Heart right ventricle (tissue), 16 donors: ENCODE data around the gene EXTL2. TPM values are rescaled to one million over a fixed set of nuclear protein-coding genes. Genes with fewer than 3 reads are reported as not detected.

ENCODE experiments used
- ATAC-seq, 8 donors: fragments of 200-7000 bp; cut with Tn5 transposase; one replicate each; pipeline ENCODE4 v1.9.1; 2020; ENCODE audit warnings: mild to moderate bottlenecking in 8 of 8, moderate library complexity in 8 of 8, moderate number of reproducible peaks in 1 of 8
- DNase-seq, 2 donors: peaks; one replicate each; pipeline ENCODE4 v3.0.0-alpha.2; 2020
- H3K27ac ChIP-seq, 10 donors: fragments of 200-600 bp; sonication (generic) in 2 of 10; one replicate each; pipeline versions ENCODE4 v1.5.0 to v1.8.0; 2020 to 2022; ENCODE audit warnings: mild to moderate bottlenecking in 3 of 10
- H3K27me3 ChIP-seq, 7 donors: fragments of 200-600 bp; one replicate each; pipeline ENCODE4 v1.8.0; 2021 to 2022; ENCODE audit warnings: mild to moderate bottlenecking in 2 of 7
- H3K36me3 ChIP-seq, 9 donors: fragments of 200-600 bp; sonication (generic) in 1 of 9; one replicate each; pipeline versions ENCODE4 v1.5.0 to v1.8.0; 2020 to 2022; ENCODE audit warnings: mild to moderate bottlenecking in 2 of 9
- H3K4me1 ChIP-seq, 9 donors: fragments of 200-600 bp; sonication (generic) in 1 of 9; one replicate each; pipeline versions ENCODE4 v1.5.0 to v1.8.0; 2020 to 2022; ENCODE audit warnings: mild to moderate bottlenecking in 4 of 9
- H3K4me3 ChIP-seq, 10 donors: fragments of 200-600 bp; sonication (generic) in 2 of 10; one replicate each; pipeline versions ENCODE4 v1.5.0 to v1.8.0; 2020 to 2022; ENCODE audit warnings: mild to moderate bottlenecking in 7 of 10, moderate library complexity in 2 of 10
- H3K9me3 ChIP-seq, 11 donors: fragments of 200-600 bp in 10 of 11; sonication (generic) in 2 of 11; one replicate each; pipeline versions ENCODE4 v1.5.0 to v1.8.0; 2013 to 2022; ENCODE audit warnings: mild to moderate bottlenecking in 2 of 11, control low read depth in 1 of 11, moderate library complexity in 1 of 11
- CTCF ChIP-seq, 9 donors: fragments of 200-600 bp; sonication (generic) in 2 of 9; IDR thresholded peaks; one replicate each; pipeline versions ENCODE4 v1.5.0 to v1.8.0; 2021 to 2022; ENCODE audit warnings: antibody characterized with exemption in 9 of 9, mild to moderate bottlenecking in 5 of 9, moderate library complexity in 1 of 9
- whole genome bisulfite sequencing, 2 donors: extraction: QIAGEN DNeasy Blood & Tissue Kit; methylation state at CpG; one replicate each; pipeline ENCODE4 v1.1.7; 2013; ENCODE audit warnings: inconsistent platforms in 1 of 2; 5-methylcytosine and 5-hydroxymethylcytosine counted together
- intact Hi-C, 10 donors: fragments of 100-400 bp; cut with DNase I; formaldehyde crosslinking; loops; one replicate each; pipeline versions ENCODE4 v1.11.1 to v1.14.2; 2022
- long read RNA-seq, 3 donors: library from polyadenylated mRNA; unstranded; transcript quantifications; one replicate each; pipeline ENCODE4 v2.0.0, GENCODE V29; 2020 to 2021
- polyA plus RNA-seq, 2 donors: library from polyadenylated mRNA; stranded (reverse); fragments of 200-250 nt; gene quantifications; one replicate each; pipeline ENCODE4 v1.2.3, GENCODE V29; 2013
- total RNA-seq, 10 donors: library from RNA; stranded (reverse); fragmentation: NEBNext Ultra II Directional in 3 of 10; extraction: Animal tissue kit (Norgen Biotek cat#: 25700) in 3 of 10; gene quantifications; one replicate each; pipeline versions ENCODE4 v1.2.1 to v1.2.4, GENCODE V29; 2021 to 2023
- donor health status: Arrhythmogenic right ventricular cardiomyopathy.
- donor health status: ischemic (EF 13 %, LVEDD 7.1; RV severe dilation, severe dysfunction).
- donor health status: healthy with polysubstance abuse.
- donor health status: DM: no; HTN: yes; CAD: no.
- donor health status: DM: no; HTN: no; CAD: no.
- donor health status: ischemic (EF 25% LVEDD 6.9; RV normal size, moderate dysfunction).
- donor health status: ischemic (EF 25% LVEDD 5.7; RV mildly dilated, moderate dysfunction).
- donor health status: healthy.
- donor health status: DM: yes; HTN: yes; CAD: no.
- donor health status: Ischemic cardiomyopathy.
- donor health status: ischemic (EF 35%, LVEDD 5.7; RV mildly dilated, moderate dysfunction).
- donor health status: nonischemic (EF 11% LVEDD 7.7; RV severe dilation, severe dysfunction).
- donor health status: DM: yes; HTN: yes; CAD: no.
- donor health status: PGD.
- donor health status: ischemic (EF 29% LVEDD 5.4; RV normal size, mild dysfunction).
- donor health status: nonischemic (EF 23%, LVEDD 6.1; RV moderate dilation, normal function).

EXTL2 gene
- total RNA-seq (10 to 100 TPM in 1 of 10 donors, 1 to 10 TPM in 9; 6.0 to 10.3 (median 8.2) TPM), polyA plus RNA-seq (10 to 100 TPM in 1 of 2 donors, 1 to 10 TPM in 1; 5.0 to 12.0 TPM)
- long read RNA-seq, donor 1, transcript EXTL2-201 (5 exons, 2,835 nt), result major isoform, 5 of 10 reads
- long read RNA-seq, donor 1, partial matches to known transcripts, result 0 of 10 reads
- long read RNA-seq, donor 1, other reads (novel, unspliced or antisense), result 1 of 10 reads
- long read RNA-seq, donor 2, transcript EXTL2-201 (5 exons, 2,835 nt), result major isoform, 6 of 12 reads
- long read RNA-seq, donor 2, partial matches to known transcripts, result 0 of 12 reads
- long read RNA-seq, donor 2, other reads (novel, unspliced or antisense), result 2 of 12 reads
- long read RNA-seq, donor 3, transcript EXTL2-202 (5 exons, 3,985 nt), result major isoform, 9 of 17 reads
- long read RNA-seq, donor 3, transcript EXTL2-201 (5 exons, 2,835 nt), result minor isoform, 7 of 17 reads
- long read RNA-seq, donor 3, partial matches to known transcripts, result 0 of 17 reads
- long read RNA-seq, donor 3, other reads (novel, unspliced or antisense), result 1 of 17 reads

GRCh38 chr1:100894603-100895539 is at the start of gene EXTL2:
TSS of gene EXTL2 (minus strand) at chr1:100894842. CDS start at chr1:100888757, 6,085 bp downstream.
- Histone ChIP-seq H3K9me3 (peaks cover 0 to 8% (median 0%) of the 10 kb centered on the region in 11 donors), H3K27me3 (no peaks in the 10 kb centered on the region), H3K36me3 (peaks cover 0 to 26% (median 6%) of the 10 kb centered on the region in 9 donors), H3K4me3 (peak within 1 kb of the TSS; percentile 62 to 93 (median 79)), H3K27ac (peak within 1 kb of the TSS; percentile 74 to 97 (median 95)), H3K4me1 (peaks cover 3 to 37% (median 22%) of the 10 kb centered on the region in 9 donors)
- WGBS, 2 donors, result 0 to 1% methylated on average over 47 of the region's 47 CpGs
- TF ChIP-seq CTCF (IDR thresholded peaks at IDR 0.05), result no peak
- intact Hi-C loops, result loop anchor here in 3 of 10 donors (5.0 to 10.0 kb wide), 4 partner anchors 540 to 1090 kb away; partner anchors contain the start of genes CDC14A (in 1 of the 3), DBT (in 1 of the 3), SASS6 (in 1 of the 3) and TRMT13 (in 1 of the 3)
- DNase-seq (peak; percentile 82 to 91), ATAC-seq (peak; percentile 77 to 90 (median 86))

GRCh38 chr1:100943533-100943932 is 48.9 kb upstream of the EXTL2 start:
- no peak for TF ChIP-seq CTCF (IDR thresholded peaks at IDR 0.05)
- peaks cover 0 to 18% (median 0%) of the 10 kb centered on the region in 11 donors for H3K9me3 ChIP-seq
- H3K4me1 ChIP-seq, result peaks cover 0 to 2% (median 0%) of the 10 kb centered on the region in 9 donors
- peaks cover 0 to 42% (median under 1%) of the 10 kb centered on the region in 9 donors for H3K36me3 ChIP-seq
- intact Hi-C loops, result no loop called here
- ATAC-seq (no peak), DNase-seq (no peak)
- 97% methylated on average over 1 of the region's 1 CpG for WGBS, 2 donors
- H3K27ac ChIP-seq, result no peak overlapping the region
- H3K27me3 ChIP-seq, result no peaks in the 10 kb centered on the region
- H3K4me3 ChIP-seq, result no peak overlapping the region

- Histone ChIP-seq H3K27ac (no peak overlapping the region), H3K4me1 (no peaks in the 10 kb centered on the region), H3K27me3 (no peaks in the 10 kb centered on the region), H3K36me3 (peaks cover 0 to 52% (median 11%) of the 10 kb centered on the region in 9 donors), H3K9me3 (peaks cover 0 to 12% (median 0%) of the 10 kb centered on the region in 11 donors), H3K4me3 (no peak overlapping the region)
- 90 to 94% methylated on average over 2 of the region's 2 CpGs for WGBS, 2 donors
- no peak for TF ChIP-seq CTCF (IDR thresholded peaks at IDR 0.05)
- ATAC-seq (no peak), DNase-seq (no peak)
- intact Hi-C loops, result no loop called here
Measured at GRCh38 chr1:100942304-100943046, 47.8 kb upstream of the EXTL2 start.
